Measurements from ENCODE around the gene FSTL4.

The FSTL4 gene

GRCh38 chr5:133147815-133148567, 464.4 kb downstream of the FSTL4 start:
- no peak for DNase-seq

GRCh38 chr5:133147411-133147810, 464.9 kb downstream of the FSTL4 start:
- no peak for DNase-seq
